CD4-positive, alpha-beta T cell (primary cell): ENCODE results near the gene KCNA10. TPM values are rescaled to one million over a fixed set of nuclear protein-coding genes. Genes with fewer than 3 reads are reported as not detected.

ENCODE experiments used
- ATAC-seq: fragments of 200-7000 bp; cut with Tn5 transposase; one replicate; pipeline ENCODE4 v1.10.0; 2022; ENCODE audit warnings: mild to moderate bottlenecking; ENCODE audit not compliant: poor library complexity
- CTCF ChIA-PET: fragments of 350-600 bp; sonication (Branson Sonifier 250); formaldehyde crosslinking; loops from one replicate; lab custom pipeline; 2021; ENCODE audit warnings: antibody characterized with exemption, inconsistent platforms; lab: Charles Lee
- POLR2A ChIA-PET: fragments of 350-600 bp; sonication (Branson Sonifier 250); formaldehyde crosslinking; loops from one replicate; lab custom pipeline; 2021; ENCODE audit warnings: antibody characterized with exemption, inconsistent platforms; lab: Charles Lee
- DNase-seq, 14 experiments: peaks; one replicate each; pipeline ENCODE4 v3.0.0-alpha.2; 2013 to 2020; ENCODE audit warnings: mixed read lengths in 2 of 14
- H3K27ac ChIP-seq, 2 donors: one replicate each; pipeline versions ENCODE4 v1.5.1 to v1.7.0; 2013; ENCODE audit warnings: low read length in 2 of 2, low read depth in 1 of 2, mild to moderate bottlenecking in 1 of 2
- H3K27me3 ChIP-seq, 2 experiments: 1 replicate in 1 of 2; 2 replicates in 1 of 2; pipeline versions ENCODE4 v1.6.1 to v1.7.0; 2013; ENCODE audit warnings: low read length in 2 of 2, control low read depth in 1 of 2, mild to moderate bottlenecking in 1 of 2, moderate library complexity in 1 of 2; ENCODE audit not compliant: insufficient read depth in 2 of 2, control insufficient read depth in 1 of 2
- H3K36me3 ChIP-seq: one replicate; pipeline ENCODE4 v1.6.1; 2013; ENCODE audit warnings: low read length, control low read depth; ENCODE audit not compliant: insufficient read depth
- H3K4me1 ChIP-seq: one replicate; pipeline ENCODE4 v1.6.1; 2013; ENCODE audit warnings: low read length, control low read depth; ENCODE audit not compliant: insufficient read depth
- H3K4me3 ChIP-seq: one replicate; pipeline ENCODE4 v1.5.1; 2013; ENCODE audit warnings: mild to moderate bottlenecking, low read length, moderate library complexity
- H3K9me3 ChIP-seq, 2 experiments: 1 replicate in 1 of 2; 2 replicates in 1 of 2; pipeline versions ENCODE4 v1.6.1 to v1.7.0; 2013; ENCODE audit warnings: low read length in 2 of 2, mild to moderate bottlenecking in 2 of 2, control low read depth in 1 of 2, moderate library complexity in 1 of 2; ENCODE audit not compliant: control insufficient read depth in 1 of 2, insufficient read depth in 1 of 2
- H3K27ac Mint-ChIP-seq: one replicate; pipeline ENCODE4 v1.8.0; 2020; ENCODE audit warnings: mixed read lengths
- H3K27me3 Mint-ChIP-seq: one replicate; pipeline ENCODE4 v1.8.0; 2021; ENCODE audit warnings: mixed read lengths
- H3K36me3 Mint-ChIP-seq: one replicate; pipeline ENCODE4 v1.8.0; 2021; ENCODE audit warnings: low read depth, mixed read lengths
- H3K4me1 Mint-ChIP-seq: one replicate; pipeline ENCODE4 v1.8.0; 2021; ENCODE audit warnings: low read depth, mixed read lengths
- H3K4me3 Mint-ChIP-seq: one replicate; pipeline ENCODE4 v1.8.0; 2020; ENCODE audit warnings: mild to moderate bottlenecking, mixed read lengths
- H3K9me3 Mint-ChIP-seq: one replicate; pipeline ENCODE4 v1.8.0; 2020; ENCODE audit warnings: mixed read lengths
- intact Hi-C, 2 experiments: fragments of 100-400 bp; cut with DNase I in 1 of 2; cut with micrococcal nuclease in 1 of 2; formaldehyde crosslinking; loops; one replicate each; pipeline versions ENCODE4 v1.15.1 to v1.9.0; 2023 to 2025; cut with DNase I, micrococcal nuclease
- total RNA-seq, 174 experiments: library from RNA in 2 of 174; stranded (reverse) in 2 of 174; gene quantifications; one replicate each; pipeline ENCODE4 v1.2.3 and lab custom pipeline; 2021 to 2026
- TF ChIP-seq, protein P1 (sequence below): fragments of 200-600 bp; IDR thresholded peaks from one replicate; pipeline ENCODE4 v1.8.0; 2022; ENCODE audit warnings: antibody characterized with exemption, mild to moderate bottlenecking

Gene KCNA10
- total RNA-seq, 2 experiments from 2014 or later, result not detected

GRCh38 chr1:110504226-110504625 is 14.7 kb downstream of the KCNA10 start:
- Mint-ChIP-seq H3K4me1 (no peaks in the 10 kb centered on the region), H3K36me3 (no peaks in the 10 kb centered on the region), H3K4me3 (no peak overlapping the region), H3K9me3 (no peaks in the 10 kb centered on the region), H3K27ac (no peak overlapping the region), H3K27me3 (peaks cover 11% of the 10 kb centered on the region)
- TF ChIP-seq, protein P1, sequence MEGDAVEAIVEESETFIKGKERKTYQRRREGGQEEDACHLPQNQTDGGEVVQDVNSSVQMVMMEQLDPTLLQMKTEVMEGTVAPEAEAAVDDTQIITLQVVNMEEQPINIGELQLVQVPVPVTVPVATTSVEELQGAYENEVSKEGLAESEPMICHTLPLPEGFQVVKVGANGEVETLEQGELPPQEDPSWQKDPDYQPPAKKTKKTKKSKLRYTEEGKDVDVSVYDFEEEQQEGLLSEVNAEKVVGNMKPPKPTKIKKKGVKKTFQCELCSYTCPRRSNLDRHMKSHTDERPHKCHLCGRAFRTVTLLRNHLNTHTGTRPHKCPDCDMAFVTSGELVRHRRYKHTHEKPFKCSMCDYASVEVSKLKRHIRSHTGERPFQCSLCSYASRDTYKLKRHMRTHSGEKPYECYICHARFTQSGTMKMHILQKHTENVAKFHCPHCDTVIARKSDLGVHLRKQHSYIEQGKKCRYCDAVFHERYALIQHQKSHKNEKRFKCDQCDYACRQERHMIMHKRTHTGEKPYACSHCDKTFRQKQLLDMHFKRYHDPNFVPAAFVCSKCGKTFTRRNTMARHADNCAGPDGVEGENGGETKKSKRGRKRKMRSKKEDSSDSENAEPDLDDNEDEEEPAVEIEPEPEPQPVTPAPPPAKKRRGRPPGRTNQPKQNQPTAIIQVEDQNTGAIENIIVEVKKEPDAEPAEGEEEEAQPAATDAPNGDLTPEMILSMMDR, result no peak
- H3K27me3 ChIP-seq, result peaks cover 0 to 7% of the 10 kb centered on the region in 2 experiments
- H3K36me3 ChIP-seq, result no peaks in the 10 kb centered on the region
- no peaks in the 10 kb centered on the region for H3K4me1 ChIP-seq
- no peaks in the 10 kb centered on the region for H3K9me3 ChIP-seq
- H3K4me3 ChIP-seq, result no peak overlapping the region
- ChIA-PET POLR2A (no interaction called here), CTCF (no interaction called here)
- H3K27ac ChIP-seq, result no peak overlapping the region
- no peak for ATAC-seq
- intact Hi-C loops, result no loop called here
- no peak for DNase-seq

DNA sequence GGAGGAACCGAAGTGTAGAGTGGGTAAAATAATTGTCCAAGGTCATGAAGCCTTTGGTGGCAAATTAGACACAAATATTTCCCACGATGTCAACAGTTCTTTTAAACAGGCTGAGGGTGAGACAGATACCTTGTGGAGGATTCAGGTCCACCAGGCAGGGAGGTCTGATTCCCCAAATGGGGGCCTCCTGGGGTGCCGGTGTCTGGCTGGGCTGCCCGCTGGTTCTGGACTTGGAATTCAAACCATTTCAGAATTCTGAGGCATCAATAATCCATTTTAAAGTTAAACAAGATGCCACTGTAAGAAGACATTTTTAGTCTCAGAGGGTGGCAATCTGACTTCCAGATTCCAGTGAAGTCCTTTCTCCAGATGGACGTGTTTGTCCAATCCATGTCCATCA is 15.5 kb downstream of the KCNA10 start:
- Histone ChIP-seq H3K4me3 (no peak overlapping the region), H3K27ac (no peak overlapping the region), H3K4me1 (no peaks in the 10 kb centered on the region), H3K36me3 (no peaks in the 10 kb centered on the region), H3K27me3 (peaks cover 0 to 7% of the 10 kb centered on the region in 2 experiments), H3K9me3 (no peaks in the 10 kb centered on the region)
- Mint-ChIP-seq H3K9me3 (no peaks in the 10 kb centered on the region), H3K27me3 (peaks cover 11% of the 10 kb centered on the region), H3K36me3 (no peaks in the 10 kb centered on the region), H3K27ac (no peak overlapping the region), H3K4me3 (no peak overlapping the region), H3K4me1 (no peaks in the 10 kb centered on the region)
- CTCF ChIA-PET, result no interaction called here
- ATAC-seq (no peak), DNase-seq (no peak)
- intact Hi-C loops, result no loop called here
- TF ChIP-seq, protein P1, result no peak
- POLR2A ChIA-PET, result no interaction called here

DNA sequence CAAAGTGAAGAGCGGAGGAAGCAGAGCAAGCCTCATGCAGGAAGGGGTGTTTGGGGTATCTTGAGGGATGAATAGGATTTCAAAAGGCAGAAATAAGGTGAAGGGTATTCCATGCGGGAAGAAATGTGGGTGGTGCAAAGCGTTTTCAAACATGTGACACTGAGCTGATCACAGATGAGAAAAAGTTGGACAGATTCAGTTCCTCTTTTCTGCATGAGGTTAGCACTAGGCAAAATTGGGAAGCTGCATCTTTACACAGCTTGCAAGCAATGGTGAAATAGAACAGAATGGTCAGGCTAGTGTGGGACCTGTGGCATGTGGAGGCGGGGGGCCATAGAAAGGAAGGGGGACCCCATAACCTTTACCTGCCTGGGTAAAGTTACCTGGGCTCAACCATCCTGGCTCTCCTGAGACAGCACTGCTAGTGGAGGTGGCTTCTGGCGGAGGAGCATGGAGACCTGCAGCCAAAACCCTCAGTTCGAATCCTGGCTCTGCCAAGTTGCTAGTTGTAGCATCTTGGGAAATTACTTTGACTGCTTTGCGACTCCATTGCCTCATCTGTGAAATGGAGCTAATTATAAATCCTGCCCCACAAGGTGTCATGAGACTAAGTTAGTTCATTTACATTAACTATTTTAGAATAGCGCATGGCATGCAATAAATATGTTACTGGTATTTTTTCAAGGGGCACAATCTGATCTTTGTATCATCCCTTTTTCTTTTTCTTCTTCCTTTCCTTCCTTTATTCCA is 16.4 kb downstream of the KCNA10 start:
- ATAC-seq (no peak), DNase-seq (peak in 2 of 14 experiments; percentile 26 to 36)
- ChIA-PET CTCF (interaction anchor here (1.2 to 1.4 kb wide), 2 partner anchors 10 to 490 kb away, joined by 3 to 4 read pairs; no protein-coding TSS in a partner anchor), POLR2A (no interaction called here)
- H3K4me3 Mint-ChIP-seq, result no peak overlapping the region
- H3K4me1 Mint-ChIP-seq, result no peaks in the 10 kb centered on the region
- H3K27me3 Mint-ChIP-seq, result peaks cover 11% of the 10 kb centered on the region
- peaks cover 0 to 7% of the 10 kb centered on the region in 2 experiments for H3K27me3 ChIP-seq
- H3K4me3 ChIP-seq, result no peak overlapping the region
- no peak overlapping the region for H3K27ac ChIP-seq
- no peaks in the 10 kb centered on the region for H3K36me3 Mint-ChIP-seq
- H3K4me1 ChIP-seq, result no peaks in the 10 kb centered on the region
- TF ChIP-seq, protein P1, result no peak
- H3K36me3 ChIP-seq, result no peaks in the 10 kb centered on the region
- H3K9me3 ChIP-seq, result no peaks in the 10 kb centered on the region
- intact Hi-C loops, result no loop called here
- no peaks in the 10 kb centered on the region for H3K9me3 Mint-ChIP-seq
- no peak overlapping the region for H3K27ac Mint-ChIP-seq
